Hepatic stellate cell (primary cell): ENCODE results near the gene ARVCF.

Experiments
- DNase-seq: peaks from one replicate; pipeline ENCODE4 v3.0.0; 2011; ENCODE audit warnings: low spot score

Gene ARVCF

DNA sequence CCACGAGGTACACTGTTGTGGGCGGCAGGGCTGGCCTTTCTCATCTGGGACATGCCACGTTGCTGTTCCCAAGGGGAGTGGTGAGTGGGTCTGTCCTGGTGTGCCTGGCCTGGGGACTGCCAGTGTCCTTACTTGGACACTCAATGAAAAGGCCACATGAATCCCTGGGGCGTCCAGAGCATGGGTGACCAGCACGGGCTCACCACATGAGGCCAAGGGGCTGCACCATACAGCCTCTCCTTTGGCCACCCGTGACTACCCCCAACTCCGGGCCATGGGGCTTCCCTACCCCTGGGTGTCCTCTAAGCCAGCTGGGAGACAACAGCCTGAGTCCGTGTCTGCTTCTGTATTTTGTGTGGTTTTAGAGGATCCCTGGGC is 54.8 kb downstream of the ARVCF start:
- no peak for DNase-seq

DNA sequence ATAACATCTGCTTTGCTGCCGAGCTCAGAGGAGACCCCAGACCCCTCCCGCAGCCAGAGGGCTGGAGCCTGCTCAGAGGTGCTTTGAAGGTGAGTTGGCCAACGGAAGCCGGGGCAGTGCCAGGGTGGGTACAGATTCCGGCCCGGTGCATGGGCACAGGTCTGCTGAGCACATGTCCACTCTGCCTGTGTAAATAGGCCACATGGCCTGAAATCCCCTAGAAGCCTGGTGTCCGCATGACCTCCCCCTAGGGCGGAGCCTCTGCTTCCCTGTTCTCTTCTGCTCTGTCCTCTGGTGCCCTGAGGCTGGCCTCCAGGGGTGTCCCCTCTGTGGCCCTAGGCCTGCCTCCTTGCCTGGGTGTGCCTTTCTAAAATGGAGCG is 55.4 kb downstream of the ARVCF start:
- no peak for DNase-seq

DNA sequence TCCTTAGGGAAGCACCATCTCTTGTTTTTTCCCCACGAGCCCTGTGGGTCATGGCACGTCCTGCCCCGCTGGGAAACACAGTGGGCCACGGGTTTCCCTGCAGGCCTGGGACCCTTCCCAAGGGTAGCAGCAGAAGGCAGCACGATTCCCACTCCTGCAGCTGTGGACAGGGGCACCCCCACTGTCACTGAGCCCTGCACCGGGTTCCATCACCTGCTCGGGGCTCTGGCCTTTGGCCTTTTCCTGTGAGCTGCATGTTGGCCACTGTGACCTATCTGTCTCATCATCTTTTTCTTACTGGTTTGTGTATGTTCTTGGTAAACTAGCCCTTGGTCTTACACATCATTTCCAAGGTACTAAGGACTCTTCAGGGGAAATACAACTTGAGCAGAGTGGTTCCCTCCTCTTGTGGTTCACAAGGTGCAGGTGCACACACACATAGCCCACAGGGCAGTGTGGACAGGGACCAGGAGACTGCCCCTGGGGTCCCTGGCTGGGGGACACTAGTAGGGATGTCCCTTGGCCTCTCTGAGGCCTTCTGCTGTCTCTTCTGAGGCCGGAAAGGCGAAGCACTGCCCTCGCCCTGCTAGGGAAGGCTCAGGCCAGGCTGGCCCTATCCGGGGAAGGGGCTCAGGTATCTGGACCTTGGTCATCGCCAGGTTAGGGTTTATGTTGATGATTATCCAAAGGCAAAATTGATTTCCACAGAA is 56.0 kb downstream of the ARVCF start:
- DNase-seq, result no peak

DNA sequence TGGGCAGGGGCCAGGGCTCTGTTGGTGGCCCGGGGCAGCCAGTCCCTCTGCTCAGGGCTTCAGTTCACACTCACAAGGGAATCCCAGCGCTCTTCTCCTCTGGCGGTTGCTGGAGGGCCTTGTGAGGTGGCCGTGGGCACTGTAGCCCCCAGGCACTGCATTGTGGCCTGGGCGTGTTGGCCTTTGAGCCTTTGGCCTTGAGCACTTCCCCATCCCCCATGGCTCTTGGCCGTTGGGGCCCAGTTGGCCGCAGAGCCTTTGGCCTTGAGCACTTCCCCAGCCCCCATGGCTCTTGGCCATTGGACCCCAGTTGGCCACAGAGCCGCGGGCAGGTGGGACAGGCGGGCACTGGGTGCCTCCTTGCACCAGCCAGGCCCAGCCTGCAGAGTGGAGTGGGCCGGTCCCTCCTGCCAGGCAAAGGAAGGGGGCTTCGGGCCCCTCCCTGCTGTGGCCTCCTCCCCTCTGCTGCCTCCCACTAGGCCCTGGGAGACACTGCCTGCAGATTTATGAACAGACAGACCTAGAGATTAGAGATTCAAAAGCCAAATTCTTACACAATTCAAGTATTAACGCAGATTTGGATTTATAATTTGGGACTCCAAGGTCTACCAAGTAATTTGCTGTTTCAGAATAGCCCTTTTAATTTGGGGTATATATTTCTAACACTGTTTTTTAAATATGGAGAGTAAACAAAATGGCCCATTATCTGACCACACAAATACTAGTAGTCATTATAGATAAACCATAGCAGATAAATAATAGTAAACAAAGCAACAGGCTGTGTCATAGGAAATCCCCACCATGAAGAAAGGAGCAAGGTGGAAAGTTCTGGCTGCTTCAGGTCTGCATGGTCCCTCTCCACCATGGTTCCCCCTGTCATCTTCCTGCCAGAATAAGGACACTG is 56.8 kb downstream of the ARVCF start:
- DNase-seq, result no peak

DNA sequence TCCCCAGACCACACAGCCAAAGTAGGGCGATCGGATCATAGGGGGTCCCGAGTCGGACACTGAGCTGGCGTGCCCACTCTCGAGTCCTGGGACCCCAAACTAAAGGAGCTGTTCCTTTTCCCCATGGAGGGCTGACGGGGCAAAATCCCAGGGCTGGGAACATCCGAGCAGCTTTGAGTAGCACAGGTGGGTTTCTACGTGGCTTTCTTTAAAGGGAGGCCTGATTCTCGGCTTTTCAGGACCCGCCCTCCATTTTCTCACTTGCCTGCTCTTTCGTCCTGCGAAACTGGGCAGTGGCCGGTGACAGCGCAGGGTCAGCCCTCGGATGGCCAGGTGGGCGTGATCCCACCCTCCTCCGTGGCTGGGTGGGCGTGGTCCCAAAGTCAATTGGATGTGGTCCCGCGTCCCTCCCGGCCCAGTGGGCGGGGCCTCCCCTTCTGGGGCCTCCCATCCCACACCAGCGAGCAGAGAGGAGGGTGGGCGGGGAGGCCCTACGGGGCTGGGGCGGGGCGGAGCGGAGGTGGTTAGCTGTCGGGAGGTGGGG is 57.5 kb downstream of the ARVCF start:
- DNase-seq, result no peak

DNA sequence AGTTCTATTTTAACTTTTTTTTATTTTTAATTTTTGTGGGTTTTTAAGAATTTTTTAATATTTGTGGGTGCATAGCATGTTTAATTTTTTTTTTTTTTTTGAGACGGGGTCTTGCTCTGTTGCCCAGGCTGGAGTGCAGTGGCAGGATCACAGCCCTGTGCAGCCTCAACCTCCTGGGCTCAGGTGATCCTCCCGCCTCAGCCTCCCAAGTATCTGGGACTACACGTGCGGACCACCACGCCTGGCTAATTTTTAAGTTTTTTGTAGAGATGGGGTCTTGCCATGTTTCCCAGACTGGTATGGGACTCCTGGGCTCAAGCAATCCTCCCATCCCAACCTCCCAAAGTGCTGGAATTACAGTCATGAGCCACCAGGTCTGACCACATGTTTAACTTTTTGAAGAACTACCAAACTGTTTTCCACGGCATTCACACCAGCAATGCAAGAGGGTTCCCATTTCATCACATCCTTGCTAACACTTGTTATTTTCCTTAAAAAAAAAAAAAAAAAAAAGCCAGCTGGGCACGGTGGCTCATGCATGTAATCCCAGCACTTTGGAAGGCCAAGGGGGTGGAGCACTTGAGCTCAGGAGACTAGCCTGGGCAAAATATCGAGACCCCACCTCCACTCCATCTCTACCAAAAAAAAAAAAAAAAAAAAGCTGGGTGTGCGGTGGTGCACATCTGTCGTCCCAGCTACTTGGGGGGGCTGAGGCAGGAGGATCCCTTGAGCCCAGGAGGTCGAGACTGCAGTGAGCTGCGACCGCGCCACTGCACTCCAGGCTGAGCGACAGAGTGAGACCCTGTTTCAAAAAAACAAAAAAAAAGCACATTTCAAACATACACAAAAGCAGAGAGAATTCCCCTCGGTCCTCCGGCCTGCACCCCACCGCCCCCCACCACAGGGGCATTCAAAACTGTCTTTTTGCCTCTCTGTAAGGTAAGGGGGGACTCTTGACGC is 58.3 kb downstream of the ARVCF start:
- no peak for DNase-seq

DNA sequence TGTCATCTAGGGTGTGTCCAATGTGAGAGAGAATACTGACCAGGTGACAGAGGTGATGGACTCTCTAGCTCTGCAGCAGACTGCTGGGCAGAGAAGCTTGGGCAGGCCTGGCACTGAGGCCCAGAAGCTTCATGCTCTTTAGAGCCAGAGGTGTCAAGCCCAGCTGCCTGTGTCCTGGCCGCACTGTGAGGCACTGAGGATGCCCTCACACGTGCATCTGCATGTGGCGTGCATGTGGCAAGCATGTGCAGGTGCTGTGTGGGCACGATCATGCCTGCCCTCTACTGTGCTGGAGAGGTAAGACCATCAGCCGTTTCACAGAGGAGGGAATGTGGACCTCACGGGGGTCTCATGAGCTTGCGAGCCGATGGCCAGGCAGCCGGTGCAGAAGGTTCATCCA is 59.2 kb downstream of the ARVCF start:
- no peak for DNase-seq

DNA sequence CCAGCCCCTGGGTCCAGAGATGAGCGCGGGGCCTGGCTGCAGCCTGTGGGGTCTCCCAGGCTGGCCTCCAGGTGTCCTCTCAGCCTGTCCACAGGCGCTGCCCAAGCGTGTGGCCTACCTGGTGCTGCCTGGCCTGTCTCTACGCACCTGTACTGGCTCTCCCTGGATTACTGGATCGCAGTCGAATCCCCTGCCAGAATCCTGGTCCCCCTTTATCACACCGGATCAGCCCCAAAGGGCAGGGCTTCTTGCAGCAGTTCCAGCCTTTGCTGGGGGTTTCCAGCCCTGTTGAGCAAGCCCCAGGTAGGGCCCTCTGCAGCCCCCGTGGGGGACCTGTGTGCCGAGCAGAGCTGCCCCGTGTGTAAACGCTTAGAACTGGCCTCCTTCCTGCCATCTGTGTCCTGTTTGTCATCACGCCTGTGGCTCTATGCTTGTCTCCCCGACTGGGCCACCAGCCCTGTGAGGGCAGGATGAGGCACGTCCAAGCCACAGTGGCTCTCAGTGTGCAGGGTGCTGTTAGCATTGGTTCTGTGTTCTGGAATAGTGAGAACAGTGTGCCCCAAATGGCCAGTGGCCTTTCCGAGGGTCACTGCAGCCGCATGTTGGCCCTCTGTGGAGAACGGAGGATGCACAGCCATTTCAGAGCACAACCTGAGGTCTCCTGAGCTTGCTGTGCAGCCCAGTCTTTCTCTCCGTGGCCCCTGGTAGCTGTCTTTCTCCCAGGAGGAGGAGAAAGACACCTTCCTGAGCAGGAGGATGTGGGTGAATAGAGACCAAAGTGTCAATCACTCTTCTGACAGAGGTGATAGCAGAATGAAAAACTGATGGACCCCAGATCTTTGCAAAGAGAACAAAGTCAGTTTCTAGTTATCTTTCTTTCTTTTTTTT is 61.1 kb downstream of the ARVCF start:
- DNase-seq, result no peak

DNA sequence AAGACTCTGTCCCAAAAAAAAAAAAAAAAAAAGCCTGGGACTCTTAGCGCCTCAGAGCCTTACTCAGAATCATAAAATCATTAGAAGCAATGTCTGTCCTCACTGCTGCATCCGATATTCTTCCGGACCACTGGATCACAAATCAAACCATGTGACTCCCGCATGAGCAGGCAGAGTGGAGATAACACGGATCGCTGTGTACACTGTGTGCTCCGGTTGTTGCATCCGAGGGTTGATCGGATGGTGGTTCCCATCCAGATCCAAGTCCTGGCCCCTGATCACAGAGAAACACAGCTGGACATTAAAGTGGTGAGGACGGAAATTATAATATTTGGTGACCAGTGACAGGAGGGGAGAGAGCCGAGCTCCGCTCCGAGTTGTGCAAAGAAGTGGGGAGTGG is 65.3 kb downstream of the ARVCF start:
- DNase-seq, result no peak

DNA sequence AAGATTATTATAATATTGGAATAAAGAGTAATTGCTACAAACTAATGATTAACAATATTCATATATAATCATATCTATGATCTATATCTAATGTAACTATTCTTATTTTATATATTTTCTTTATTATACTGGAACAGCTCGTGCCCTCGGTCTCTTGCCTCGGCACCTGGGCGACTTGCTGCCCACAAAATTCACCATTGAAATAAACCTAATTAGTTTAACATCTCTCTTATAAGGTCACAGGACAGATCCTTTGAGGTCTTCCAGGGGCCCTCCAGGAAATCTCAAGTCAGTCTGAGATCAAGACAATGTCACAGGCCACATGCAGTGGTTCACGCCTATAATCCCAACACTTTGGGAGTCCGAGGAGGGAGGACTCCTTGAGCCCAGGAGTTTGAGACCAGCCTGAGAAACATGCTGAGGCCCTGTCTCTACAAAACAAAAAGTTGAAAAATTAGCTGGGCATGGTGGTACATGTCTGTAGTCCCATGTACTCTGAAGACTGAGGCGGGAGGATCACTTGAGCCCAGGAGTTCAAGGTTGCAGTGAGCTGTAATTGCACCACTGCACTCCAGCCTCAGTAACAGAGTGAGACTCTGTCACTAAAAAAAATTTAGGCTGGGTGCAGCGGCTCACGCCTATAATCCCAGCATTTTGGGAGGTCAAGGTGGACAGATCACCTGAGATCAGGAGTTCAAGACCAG is 68.4 kb downstream of the ARVCF start:
- no peak for DNase-seq

DNA sequence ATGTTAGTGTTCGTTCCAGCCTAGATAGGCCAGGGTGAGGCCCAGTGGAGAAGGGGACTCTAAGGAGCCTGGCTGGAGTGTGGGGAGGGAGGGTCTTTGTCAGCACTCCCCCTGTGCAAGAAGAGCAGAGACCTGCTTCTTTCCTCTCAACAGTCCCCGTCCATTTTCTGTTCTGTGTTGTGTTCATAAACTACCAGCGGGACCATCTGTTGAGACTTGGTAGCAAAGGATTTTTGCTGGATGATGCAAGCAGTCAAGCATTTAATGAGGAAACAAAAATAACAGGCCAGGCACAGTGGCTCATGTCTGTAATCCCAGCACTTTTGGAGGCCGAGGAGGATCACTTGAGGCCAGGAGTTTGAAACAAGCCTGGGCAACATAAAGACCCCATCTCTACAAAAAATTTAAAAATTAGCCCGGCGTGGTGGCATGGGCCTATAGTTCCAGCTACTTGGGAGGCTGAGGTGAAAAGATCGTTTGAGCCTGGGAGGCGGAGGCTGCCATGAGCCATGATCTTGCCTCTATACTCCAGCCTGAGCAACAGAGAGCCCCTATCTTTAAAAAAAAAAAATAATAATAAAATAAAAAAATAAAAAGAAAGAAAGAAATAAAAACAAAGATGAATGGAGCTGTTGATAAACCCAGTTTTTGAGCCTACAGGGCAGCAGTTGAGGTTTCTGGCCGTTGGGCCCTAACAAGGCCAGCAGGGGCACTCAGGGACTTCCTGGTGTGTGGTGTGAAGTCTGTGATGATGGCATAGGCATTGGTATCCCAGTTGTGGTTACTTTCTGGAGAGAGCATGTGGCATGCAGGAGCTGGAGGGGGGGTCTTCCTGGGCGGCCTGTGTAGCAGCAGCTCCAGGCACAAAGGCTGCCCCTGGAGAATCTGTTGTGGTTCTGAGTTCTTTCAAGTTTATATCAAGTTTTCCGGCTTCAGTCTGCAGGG is 73.3 kb downstream of the ARVCF start:
- DNase-seq, result peak; percentile 87

DNA sequence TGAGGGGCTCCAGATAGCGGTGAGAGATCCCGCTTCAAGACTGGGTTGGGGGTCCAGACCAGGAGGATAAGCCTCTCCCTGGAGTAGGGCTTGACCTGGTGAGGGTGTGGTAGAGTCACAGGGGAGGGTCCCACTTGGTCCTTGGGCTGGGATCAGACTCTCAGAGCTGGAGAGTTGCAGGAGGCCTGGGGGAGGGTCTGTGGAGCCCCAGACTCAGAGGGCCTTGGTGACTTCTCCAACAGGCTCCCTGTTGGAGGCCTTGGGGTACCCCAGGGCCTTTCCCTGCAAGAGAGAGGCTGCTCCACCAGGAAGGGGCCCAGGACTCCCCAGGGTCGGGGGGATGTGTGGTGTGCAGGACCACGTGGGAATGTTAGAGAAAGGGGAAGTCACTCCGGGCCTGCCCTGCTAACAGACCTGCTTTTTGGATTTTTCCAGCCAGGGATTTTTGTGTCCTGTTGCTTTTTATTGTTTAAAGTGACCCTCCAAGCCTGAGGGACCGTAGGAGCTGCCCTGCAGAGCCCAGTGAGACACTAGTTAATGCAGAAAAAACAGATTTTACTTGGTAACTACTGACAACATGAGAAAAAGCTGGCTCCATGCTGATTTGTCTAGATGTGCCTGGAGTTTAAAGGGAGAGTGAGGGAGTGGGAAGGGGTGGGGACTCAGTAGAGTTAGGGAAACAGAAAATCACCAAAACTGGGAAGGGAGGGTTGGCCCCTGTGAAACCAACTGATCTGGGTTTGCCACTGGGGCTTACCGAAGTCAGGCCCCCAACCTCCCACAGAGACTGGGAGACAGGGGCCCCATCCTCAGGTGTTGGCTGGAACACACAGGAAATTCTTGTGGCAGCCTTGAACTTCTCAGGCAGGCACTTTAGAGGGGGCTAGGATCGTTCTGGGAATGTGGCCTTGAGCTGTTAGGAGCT is 74.2 kb downstream of the ARVCF start:
- peak; percentile 82 for DNase-seq

DNA sequence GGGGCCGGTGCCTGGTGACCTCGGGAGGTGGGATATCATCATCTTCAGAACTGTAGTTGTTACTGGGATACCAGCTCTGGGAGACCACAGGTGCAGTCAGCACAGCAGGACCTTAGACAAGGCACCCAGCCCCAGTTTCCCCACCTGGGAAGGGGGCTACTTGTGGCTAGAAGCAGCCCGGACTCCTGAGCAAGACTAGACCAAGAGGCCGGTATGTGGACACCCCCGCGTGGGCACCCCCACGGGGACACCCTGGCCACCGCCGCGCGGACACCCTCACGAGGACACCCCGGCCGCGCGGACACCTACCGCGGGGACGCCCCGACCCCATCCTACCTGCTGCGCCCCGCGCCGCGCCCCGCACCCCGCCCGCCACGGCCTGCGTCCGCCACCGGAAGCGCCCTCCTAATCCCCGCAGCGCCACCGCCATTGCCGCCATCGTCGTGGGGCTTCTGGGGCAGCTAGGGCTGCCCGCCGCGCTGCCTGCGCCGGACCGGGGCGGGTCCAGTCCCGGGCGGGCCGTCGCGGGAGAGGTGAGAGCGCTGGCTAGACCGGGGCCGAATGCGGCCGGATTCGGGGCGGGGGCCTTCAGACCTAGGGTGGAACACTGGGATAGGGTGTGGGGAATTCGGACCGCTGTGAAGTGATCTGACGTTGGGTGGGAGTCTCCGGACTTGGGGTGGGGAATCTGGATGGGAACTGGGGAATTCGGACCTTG is 75.1 kb downstream of the ARVCF start, which contains the start of the genes COMT and TXNRD2:
Gene COMT (plus strand): TSS at position 408 of the 718 bp plus-strand sequence. CDS start 20,755 bp downstream, outside the sequence.
Gene TXNRD2 (minus strand): TSS at position 454 of the 718 bp plus-strand sequence. CDS start 15 bp downstream, at position 439.
- DNase-seq, result peak; percentile 89

DNA sequence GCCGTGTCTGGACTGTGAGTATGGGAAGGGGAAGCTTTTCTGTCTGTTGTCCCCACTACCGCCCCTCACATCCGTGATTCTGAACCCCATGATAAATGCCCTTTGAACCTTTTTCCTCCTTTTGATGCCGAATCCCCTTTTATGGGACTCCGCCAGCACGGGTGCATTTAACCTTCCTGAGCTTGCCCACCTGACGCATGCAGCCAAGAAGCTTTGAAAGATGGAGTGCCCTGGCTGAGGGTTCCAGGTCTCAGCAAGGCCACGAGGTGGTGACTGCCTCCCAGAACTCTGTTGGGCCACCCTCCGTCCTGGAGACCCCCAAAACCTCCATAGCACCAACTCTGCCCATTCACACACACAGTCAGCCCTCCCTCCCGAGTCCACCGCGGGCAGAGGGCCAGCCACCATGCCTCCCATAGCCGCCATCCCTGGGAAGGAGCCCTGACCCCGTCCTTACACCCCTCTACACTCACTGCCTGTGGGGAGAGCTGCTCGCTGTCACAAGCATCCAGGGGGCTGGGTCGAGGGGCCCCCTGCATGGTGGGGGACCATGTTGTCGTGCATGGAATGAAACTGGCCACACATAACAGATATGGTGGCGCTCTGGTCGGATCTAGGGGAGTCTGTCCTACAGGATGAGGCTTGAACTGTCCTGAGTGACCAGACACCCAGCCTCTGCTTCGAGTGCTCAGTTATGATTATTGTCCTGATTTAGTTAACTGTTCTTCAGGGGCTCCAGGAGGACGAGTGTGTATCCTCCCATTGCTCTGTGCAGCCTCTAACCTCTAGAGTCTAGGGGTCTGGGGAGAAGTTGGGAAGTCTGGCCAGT is 75.9 kb downstream of the ARVCF start:
- no peak for DNase-seq

DNA sequence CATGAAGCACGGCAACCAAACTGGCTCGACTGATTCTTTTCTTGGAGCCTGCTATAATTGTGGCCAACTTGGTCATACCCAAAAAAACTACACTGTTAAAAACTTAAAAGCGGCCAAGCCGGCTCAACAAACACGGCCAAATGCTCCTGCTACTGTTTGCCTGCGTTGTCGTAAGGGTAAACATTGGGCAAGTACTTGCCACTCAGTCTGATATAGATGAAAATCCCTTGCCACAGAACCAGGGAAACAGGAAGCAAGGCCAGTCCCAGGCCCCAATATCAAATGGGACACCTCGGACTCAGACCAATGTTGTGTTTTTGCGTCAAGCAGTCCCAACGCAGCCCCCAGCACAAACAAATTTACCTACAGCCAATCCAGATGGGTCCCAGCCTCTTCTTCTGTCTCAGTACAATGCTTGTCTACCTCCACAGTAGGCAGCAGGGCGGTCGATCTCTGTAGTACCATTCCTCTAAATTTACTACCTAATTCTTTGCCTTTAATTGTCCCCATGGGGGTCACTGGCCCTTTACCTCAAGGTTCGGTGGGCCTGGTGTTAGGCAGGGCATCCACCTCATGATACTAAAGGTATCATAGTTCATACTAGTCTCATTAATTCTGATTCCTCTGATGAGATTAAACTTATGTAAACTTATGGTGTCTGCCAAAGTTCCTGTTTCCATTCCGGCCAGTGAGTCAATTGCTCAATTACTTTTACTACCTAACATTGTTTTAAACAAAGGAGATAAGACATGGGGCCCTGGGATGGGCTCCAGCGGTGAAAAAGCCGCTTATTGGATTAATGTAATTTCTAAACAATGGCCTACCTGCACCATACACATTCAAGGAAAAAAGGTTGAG is 78.8 kb downstream of the ARVCF start:
- no peak for DNase-seq
